NT2/D1 (cell line): ENCODE measurements around the gene ANKRD13A.

Experiments used
- SUZ12 ChIP-seq: IDR thresholded peaks from 2 replicates; pipeline ENCODE4 v1.6.1; 2011; ENCODE audit not compliant: insufficient read length, insufficient read depth; ENCODE audit errors: extremely low read depth
- YY1 ChIP-seq: IDR thresholded peaks from 2 replicates; pipeline ENCODE4 v1.6.1; 2011; ENCODE audit not compliant: insufficient read length, insufficient read depth
- ZNF274 ChIP-seq: IDR thresholded peaks from 2 replicates; pipeline ENCODE4 v1.6.1; 2011; ENCODE audit warnings: mild to moderate bottlenecking, low read depth, low read length

DNA sequence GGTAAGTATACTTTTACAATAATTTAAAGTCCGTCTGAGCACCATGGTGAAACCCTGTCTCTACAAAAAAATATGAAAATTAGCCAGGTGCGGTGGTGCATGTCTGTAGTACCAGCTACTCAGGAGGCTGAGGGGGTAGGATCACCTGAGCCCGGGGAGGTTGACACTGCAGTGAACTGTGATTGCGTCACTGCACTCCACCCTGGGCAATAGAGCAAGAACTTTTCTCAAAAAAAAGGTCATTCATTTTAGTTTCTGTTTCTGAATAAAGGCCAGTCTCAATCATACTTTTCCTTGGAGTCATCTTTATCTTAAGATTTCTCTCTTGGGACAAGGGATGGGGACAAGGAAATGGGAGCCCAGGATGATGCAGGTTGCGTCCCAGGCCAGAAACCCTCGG is 12.9 kb downstream of the ANKRD13A start:
- no peak for TF ChIP-seq ZNF274
- TF ChIP-seq SUZ12: no peak
- TF ChIP-seq YY1: no peak
